Measurements from ENCODE around the gene CCN6.

- no peak for TF ChIP-seq POLR2AphosphoS5 (IDR thresholded peaks at IDR 0.05)
- no peak for TF ChIP-seq CTCF (IDR thresholded peaks at IDR 0.05)
- TF ChIP-seq POLR2A (IDR thresholded peaks at IDR 0.05): no peak
- TF ChIP-seq EP300 (IDR thresholded peaks at IDR 0.05): no peak
Measured at GRCh38 chr6:112026933-112027332, 27.0 kb upstream of the CCN6 start.

Measured in sigmoid colon (tissue), 4 donors.